GM12864 (cell line): ENCODE results near the gene SNU13.
"Not testable (repeated sequence)": the region's sequence is repeated elsewhere in the genome, so short reads cannot be mapped to it uniquely, and the experiment has no call there.

Source experiments
- DNase-seq: peaks from one replicate; pipeline ENCODE4 v3.0.0-alpha.2; 2011; ENCODE audit warnings: low read depth
- H3K4me3 ChIP-seq: 2 replicates; pipeline ENCODE4 v1.5.1; 2011; ENCODE audit warnings: mild to moderate bottlenecking, low read depth, low read length, control low read depth
- TF ChIP-seq, protein P1 (sequence below): IDR thresholded peaks from 2 replicates; pipeline ENCODE4 v1.5.1; 2011; ENCODE audit warnings: low read depth, mild to moderate bottlenecking, moderate library complexity, low read length, control low read depth, inconsistent platforms; ENCODE audit errors: missing control alignments

Gene SNU13

DNA sequence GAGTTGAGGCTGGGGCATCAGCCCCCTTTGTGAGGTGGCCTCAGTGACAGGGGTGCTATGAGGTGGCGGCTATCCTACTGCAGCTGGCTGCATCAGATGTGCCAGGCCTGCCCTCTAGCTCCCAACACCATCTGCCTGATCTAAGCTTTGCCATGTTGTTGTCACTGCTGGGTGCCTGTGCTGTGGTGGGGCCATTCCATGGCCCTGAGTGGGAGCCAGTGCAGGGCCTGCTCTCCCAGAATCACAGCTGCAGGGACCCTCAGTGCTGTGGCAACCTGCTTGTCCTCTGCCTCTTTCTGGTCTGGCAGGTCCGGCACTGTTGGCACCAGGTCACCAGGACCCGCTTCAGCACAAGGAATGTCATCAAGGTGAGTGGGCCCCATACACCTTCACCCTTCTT is 1.8 kb upstream of the SNU13 start:
- TF ChIP-seq, protein P1, sequence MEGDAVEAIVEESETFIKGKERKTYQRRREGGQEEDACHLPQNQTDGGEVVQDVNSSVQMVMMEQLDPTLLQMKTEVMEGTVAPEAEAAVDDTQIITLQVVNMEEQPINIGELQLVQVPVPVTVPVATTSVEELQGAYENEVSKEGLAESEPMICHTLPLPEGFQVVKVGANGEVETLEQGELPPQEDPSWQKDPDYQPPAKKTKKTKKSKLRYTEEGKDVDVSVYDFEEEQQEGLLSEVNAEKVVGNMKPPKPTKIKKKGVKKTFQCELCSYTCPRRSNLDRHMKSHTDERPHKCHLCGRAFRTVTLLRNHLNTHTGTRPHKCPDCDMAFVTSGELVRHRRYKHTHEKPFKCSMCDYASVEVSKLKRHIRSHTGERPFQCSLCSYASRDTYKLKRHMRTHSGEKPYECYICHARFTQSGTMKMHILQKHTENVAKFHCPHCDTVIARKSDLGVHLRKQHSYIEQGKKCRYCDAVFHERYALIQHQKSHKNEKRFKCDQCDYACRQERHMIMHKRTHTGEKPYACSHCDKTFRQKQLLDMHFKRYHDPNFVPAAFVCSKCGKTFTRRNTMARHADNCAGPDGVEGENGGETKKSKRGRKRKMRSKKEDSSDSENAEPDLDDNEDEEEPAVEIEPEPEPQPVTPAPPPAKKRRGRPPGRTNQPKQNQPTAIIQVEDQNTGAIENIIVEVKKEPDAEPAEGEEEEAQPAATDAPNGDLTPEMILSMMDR: no peak
- H3K4me3 ChIP-seq: no peak overlapping the region
- DNase-seq: no peak

DNA sequence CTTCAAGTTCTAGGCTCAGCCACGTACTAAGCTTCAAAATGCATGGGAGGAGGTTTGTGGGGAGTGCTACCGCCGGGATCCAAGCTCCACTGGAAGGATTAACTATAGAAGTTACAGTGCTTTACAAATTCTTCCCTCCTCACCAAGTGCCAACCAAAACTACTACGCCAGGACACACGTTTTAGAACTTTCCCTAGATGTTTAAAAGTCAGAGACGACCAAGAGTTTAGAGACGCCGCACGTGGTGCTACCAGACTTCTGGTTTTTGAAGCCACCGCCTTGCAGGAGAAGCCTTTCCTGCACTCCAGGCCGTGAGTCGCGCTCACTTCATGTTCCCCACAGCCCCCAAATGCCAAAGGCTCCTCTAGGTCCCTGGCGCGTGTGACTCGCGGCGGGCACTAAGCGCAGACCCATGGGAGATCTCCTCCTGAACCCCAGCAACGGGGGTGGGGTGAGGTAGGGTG is 734 bp downstream of the SNU13 start:
- TF ChIP-seq, protein P1: no peak
- peak overlapping the region; percentile 98 for H3K4me3 ChIP-seq
- no peak for DNase-seq

DNA sequence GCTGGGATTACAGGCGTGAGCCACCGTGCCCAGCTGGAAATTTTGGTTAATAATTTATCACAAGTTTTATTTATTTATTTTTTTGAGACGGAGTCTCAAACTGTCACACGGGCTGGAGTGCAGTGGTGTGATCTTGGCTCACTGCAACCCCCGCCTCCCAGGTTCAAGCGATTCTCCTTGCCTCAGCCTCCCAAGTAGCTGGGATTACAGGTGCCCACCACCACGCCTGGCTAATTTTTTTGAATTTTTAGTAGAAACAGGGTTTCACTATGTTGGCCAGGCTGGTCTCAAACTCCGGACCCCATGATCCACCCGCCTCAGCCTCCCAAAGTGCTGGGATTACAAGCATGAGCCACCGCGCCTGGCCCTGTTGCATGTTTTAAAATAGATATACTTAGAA is 1.8 kb downstream of the SNU13 start:
- peak overlapping the region; percentile 98; the same call in 1 of the 2 replicates for H3K4me3 ChIP-seq
- not testable (repeated sequence) for DNase-seq

DNA sequence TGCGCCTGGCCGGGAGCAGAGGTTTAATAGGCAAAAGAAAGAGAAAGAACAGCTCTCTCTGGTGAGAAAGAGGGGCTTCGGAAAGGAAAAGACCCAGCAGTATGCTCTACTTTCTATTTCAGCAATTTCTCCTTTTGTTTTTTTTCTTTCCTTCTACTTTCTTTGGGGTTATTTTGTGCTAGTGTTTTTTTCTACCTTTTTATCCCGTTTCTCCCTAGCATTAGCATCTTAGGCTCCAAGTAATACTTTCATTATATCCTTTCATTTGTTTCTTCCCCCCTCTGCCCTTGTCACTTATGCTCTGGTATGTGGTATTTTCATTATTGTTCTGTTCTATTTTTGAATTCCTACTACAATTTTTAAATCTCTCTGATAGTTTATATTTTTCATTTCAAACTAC is 4.5 kb downstream of the SNU13 start:
- no peak for DNase-seq
- TF ChIP-seq, protein P1: no peak
- no peak overlapping the region for H3K4me3 ChIP-seq

DNA sequence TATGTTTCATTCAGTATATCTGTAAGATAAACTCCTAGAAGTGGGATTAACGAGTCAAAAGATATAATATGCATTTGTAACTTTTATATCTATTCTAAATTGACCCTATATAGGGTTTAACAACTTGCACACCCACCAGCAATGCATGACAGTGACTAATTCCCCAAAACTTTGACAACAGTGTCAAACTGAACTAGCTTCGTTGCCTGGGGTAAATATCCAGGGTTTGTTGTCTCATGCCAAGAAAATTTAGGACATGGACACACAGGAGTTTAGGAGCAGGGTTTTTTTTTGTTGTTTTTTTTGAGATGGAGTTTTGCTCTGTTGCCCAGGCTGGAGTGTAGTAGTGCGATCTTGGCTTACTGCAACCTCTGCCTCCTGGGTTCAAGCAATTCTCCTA is 5.1 kb downstream of the SNU13 start:
- TF ChIP-seq, protein P1: no peak
- no peak for DNase-seq
- no peak overlapping the region for H3K4me3 ChIP-seq

DNA sequence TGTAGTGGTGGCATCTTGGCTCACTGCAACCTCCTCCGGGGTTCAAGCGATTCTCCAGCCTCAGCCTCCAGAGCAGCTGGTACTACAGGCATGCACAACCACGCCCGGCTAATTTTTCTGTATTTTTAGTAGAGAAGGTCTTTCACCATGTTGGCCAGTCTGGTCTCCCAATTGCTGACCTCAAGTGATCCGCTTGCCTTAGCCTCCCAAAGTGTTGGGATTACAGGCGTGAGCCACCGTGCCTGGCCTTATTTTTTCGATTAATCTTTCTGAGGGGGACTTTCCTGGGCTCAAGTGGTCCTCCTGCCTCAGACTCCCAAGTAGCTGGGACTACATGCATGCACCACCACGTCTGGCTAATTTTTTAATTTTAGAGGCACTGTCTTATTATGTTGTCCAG is 5.6 kb downstream of the SNU13 start:
- DNase-seq: no peak
- H3K4me3 ChIP-seq: peak overlapping the region; percentile 70; the same call in 1 of the 2 replicates
- TF ChIP-seq, protein P1: no peak

DNA sequence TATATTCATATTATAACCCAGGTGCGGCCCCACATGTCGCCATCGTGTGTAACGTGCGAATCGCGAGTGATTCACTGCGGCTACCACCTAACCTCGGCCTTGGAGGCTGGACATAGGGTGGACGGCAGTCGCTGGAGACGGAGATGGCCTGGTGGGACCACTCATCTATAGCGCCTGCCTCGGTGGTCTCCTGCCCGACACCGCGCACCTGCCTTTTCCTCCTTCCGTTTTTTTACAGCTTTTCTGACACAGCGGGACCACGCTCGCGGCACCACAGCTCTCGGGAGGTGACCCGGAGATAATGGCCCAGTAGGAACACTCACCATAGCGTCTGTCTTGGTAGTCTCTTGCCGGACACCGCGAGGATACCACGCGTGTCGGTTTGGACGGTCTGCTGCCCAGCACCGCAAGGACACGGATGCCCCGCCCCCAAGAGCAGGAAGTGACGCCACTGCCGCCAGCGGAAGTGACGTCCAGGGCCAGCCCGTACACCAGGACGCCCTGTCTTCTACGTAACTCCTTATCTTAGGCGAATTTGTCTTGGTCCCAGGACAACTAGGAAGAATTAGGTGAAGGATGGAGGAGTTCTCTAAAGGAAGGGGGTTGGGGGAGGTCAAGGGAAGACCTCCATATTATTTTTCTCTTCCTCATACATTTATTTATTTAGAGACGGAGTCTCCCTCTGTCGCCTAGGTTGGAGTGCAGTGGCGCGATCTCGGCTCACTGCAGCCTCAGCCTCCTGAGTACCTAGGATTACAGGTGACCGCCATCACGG is 6.4 kb downstream of the SNU13 start:
- TF ChIP-seq, protein P1: no peak
- DNase-seq: no peak
- peak overlapping the region; percentile 70 for H3K4me3 ChIP-seq
